ENCODE data around the gene SUPT6H.
"Not testable (repeated sequence)": the region's sequence is repeated elsewhere in the genome, so short reads cannot be mapped to it uniquely, and the experiment has no call there.

GRCh38 chr17:28720997-28721329 lies 59.0 kb downstream of the SUPT6H start:
- TF ChIP-seq EZH2 (IDR thresholded peaks at IDR 0.05; ENCODE audit: insufficient read depth, poor library complexity, severe bottlenecking); EZH2phosphoT487 (IDR thresholded peaks at IDR 0.05; ENCODE audit: insufficient read depth, low read depth): not testable (repeated sequence)
